Activated T-helper 1 cell treated with anti-CD3 and anti-CD28 coated beads, Interleukin-12 subunit alpha, Interleukin-12 subunit beta, Interleukin-2, Interleukin-4 antibody, amounts not matched to agents 30 ng/mL and 10 ng/mL and 1 ng/mL, durations not matched to agents 14 hours and 24 hours and 36 hours (primary cell): Measurements from ENCODE around the gene LOXL1. TPM values are rescaled to one million over a fixed set of nuclear protein-coding genes. Genes with fewer than 3 reads are reported as not detected.

Experiments
- DNase-seq: peaks from one replicate; pipeline ENCODE4 v3.0.0; 2021; ENCODE audit warnings: low spot score
- H3K27ac Mint-ChIP-seq: one replicate; pipeline ENCODE4 v1.8.0; 2021; ENCODE audit warnings: mild to moderate bottlenecking, mixed read lengths
- H3K27me3 Mint-ChIP-seq: one replicate; pipeline ENCODE4 v1.8.0; 2022; ENCODE audit warnings: mild to moderate bottlenecking, moderate library complexity, mixed read lengths; ENCODE audit not compliant: insufficient read depth
- H3K36me3 Mint-ChIP-seq: one replicate; pipeline ENCODE4 v1.8.0; 2021; ENCODE audit warnings: low read depth, mixed read lengths
- H3K4me1 Mint-ChIP-seq: one replicate; pipeline ENCODE4 v1.8.0; 2021; ENCODE audit warnings: low read depth, mixed read lengths
- H3K4me3 Mint-ChIP-seq: one replicate; pipeline ENCODE4 v1.8.0; 2021; ENCODE audit warnings: mild to moderate bottlenecking, moderate library complexity, mixed read lengths
- H3K9me3 Mint-ChIP-seq: one replicate; pipeline ENCODE4 v1.8.0; 2021; ENCODE audit warnings: mixed read lengths
- intact Hi-C: fragments of 100-400 bp; cut with micrococcal nuclease; formaldehyde crosslinking; loops from one replicate; pipeline ENCODE4 v1.15.1; 2024
- total RNA-seq: library from RNA; stranded (reverse); gene quantifications from 2 replicates; pipeline ENCODE4 v1.2.3, GENCODE V29; 2022

LOXL1 gene
- total RNA-seq, 1 donor from 2014 or later = 0.34 TPM

- Mint-ChIP-seq H3K9me3 (no peaks in the 10 kb centered on the region), H3K27me3 (no peaks in the 10 kb centered on the region), H3K4me3 (peak overlapping the region; percentile 89), H3K36me3 (peaks cover 23% of the 10 kb centered on the region), H3K4me1 (peaks cover 65% of the 10 kb centered on the region), H3K27ac (peak overlapping the region; percentile 85)
- DNase-seq = peak; percentile 48
- intact Hi-C loops = loop anchor here (1.0 to 10.0 kb wide), 6 partner anchors 10 to 1648 kb away; partner anchors contain the start of genes CLK3, IMP3, LOXL1 and NPTN
Measured at GRCh38 chr15:73996939-73997338, 70.7 kb downstream of the LOXL1 start.

- peak overlapping the region; percentile 89 for H3K4me3 Mint-ChIP-seq
- peak overlapping the region; percentile 85 for H3K27ac Mint-ChIP-seq
- H3K4me1 Mint-ChIP-seq = peaks cover 57% of the 10 kb centered on the region
- no peaks in the 10 kb centered on the region for H3K9me3 Mint-ChIP-seq
- no peak for DNase-seq
- H3K36me3 Mint-ChIP-seq = peaks cover 28% of the 10 kb centered on the region
- intact Hi-C loops = loop anchor here (1.0 to 10.0 kb wide), 6 partner anchors 9 to 1647 kb away; partner anchors contain the start of genes CLK3, IMP3, LOXL1 and NPTN
- no peaks in the 10 kb centered on the region for H3K27me3 Mint-ChIP-seq
Measured at GRCh38 chr15:73997986-73998385, 71.7 kb downstream of the LOXL1 start.

Other genes starting within 250 kb of the LOXL1 start
- gene CD276, start 242.1 kb upstream of the LOXL1 start, total RNA-seq = 29.0 and 29.2 TPM in 2 replicates
- gene INSYN1, start 173.1 kb upstream of the LOXL1 start, total RNA-seq = not detected in 2 replicates
- not detected in 2 replicates for gene TBC1D21, start 52.9 kb upstream of the LOXL1 start, total RNA-seq
- 10.6 and 11.6 TPM in 2 replicates for gene STOML1, start 65.8 kb downstream of the LOXL1 start, total RNA-seq
- gene PML, start 68.3 kb downstream of the LOXL1 start, total RNA-seq = 62.0 and 63.6 TPM in 2 replicates
- gene GOLGA6A, start 156.1 kb downstream of the LOXL1 start, total RNA-seq = not detected in 2 replicates
- not detected in 2 replicates for gene ISLR2, start 204.1 kb downstream of the LOXL1 start, total RNA-seq
- not detected in 2 replicates for gene ISLR, start 247.2 kb downstream of the LOXL1 start, total RNA-seq